ENCODE data around the gene OOSP2.
"Not testable (repeated sequence)": the region's sequence is repeated elsewhere in the genome, so short reads cannot be mapped to it uniquely, and the experiment has no call there.

The OOSP2 gene, protein sequence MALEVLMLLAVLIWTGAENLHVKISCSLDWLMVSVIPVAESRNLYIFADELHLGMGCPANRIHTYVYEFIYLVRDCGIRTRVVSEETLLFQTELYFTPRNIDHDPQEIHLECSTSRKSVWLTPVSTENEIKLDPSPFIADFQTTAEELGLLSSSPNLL

GRCh38 chr11:60040109-60040508, at the start of gene OOSP2:
Gene OOSP2, plus strand, starts transcription at chr11:60040409. Its CDS starts 51 bp downstream, at chr11:60040460.
- H3K9me3 ChIP-seq (ENCODE audit: control insufficient read depth, low read length): no peaks in the 10 kb centered on the region
- H3K4me1 ChIP-seq (ENCODE audit: control insufficient read depth, insufficient read depth, low read length): no peaks in the 10 kb centered on the region
- no peak within 1 kb of the TSS for H3K4me3 ChIP-seq (ENCODE audit: low read length)
- DNase-seq (ENCODE audit: low read depth): no peak
- H3K27me3 ChIP-seq (replicated peaks; ENCODE audit: control insufficient read depth, insufficient read depth, low read length): no peaks in the 10 kb centered on the region
- no peak within 1 kb of the TSS for H3K9ac ChIP-seq (ENCODE audit: low read length)
- no peaks in the 10 kb centered on the region for H3K36me3 ChIP-seq (ENCODE audit: control insufficient read depth, insufficient read depth, low read length, severe bottlenecking)

DNA sequence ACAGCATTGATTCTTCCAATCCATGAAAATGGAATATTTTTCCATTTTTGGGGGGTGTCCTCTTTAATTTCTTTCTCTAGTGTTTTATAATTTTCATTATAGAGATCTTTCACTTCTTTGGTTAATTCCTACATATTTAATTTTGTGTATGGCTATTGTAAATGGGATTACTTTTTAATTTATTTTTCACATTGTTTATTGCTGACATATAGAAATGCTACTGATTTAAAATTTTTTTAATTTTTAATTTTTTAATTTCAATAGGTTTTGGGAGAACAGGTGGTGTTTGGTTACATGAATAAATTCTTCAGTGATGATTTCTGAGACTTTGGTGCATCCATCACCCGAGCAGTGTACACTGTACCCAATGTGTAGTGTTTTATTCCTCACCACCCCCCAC, 49.8 kb upstream of the OOSP2 start:
- Histone ChIP-seq H3K27me3 (replicated peaks; ENCODE audit: control insufficient read depth, insufficient read depth, low read length) (no peaks in the 10 kb centered on the region), H3K4me1 (ENCODE audit: control insufficient read depth, insufficient read depth, low read length) (no peaks in the 10 kb centered on the region), H3K4me3 (ENCODE audit: low read length) (no peak overlapping the region), H3K9ac (ENCODE audit: low read length) (no peak overlapping the region), H3K36me3 (ENCODE audit: control insufficient read depth, insufficient read depth, low read length, severe bottlenecking) (no peaks in the 10 kb centered on the region), H3K9me3 (ENCODE audit: control insufficient read depth, low read length) (peaks cover 9% of the 10 kb centered on the region)
- DNase-seq (ENCODE audit: low read depth): no peak

DNA sequence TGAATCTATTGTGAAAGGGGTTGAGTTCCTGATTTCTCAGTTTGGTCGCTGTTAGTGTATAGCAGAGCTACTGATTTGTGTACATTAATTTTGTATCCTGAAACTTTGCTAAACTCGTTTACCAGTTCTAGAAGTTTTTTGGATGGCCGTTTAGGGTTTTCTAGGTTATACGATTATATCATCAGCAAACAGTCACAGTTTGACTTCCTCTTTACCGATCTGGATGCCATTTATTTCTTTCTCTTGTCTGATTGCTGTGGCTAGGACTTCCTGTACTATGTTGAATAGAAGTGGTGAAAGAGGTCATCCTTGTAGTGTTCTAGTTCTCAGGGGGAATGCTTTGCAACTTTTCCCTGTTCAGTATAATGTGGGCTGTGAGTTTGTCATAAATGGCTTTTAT, 47.8 kb upstream of the OOSP2 start:
- H3K4me1 ChIP-seq (ENCODE audit: control insufficient read depth, insufficient read depth, low read length): no peaks in the 10 kb centered on the region
- DNase-seq (ENCODE audit: low read depth): no peak
- no peaks in the 10 kb centered on the region for H3K27me3 ChIP-seq (replicated peaks; ENCODE audit: control insufficient read depth, insufficient read depth, low read length)
- no peak overlapping the region for H3K9ac ChIP-seq (ENCODE audit: low read length)
- no peak overlapping the region for H3K4me3 ChIP-seq (ENCODE audit: low read length)
- H3K36me3 ChIP-seq (ENCODE audit: control insufficient read depth, insufficient read depth, low read length, severe bottlenecking): no peaks in the 10 kb centered on the region
- H3K9me3 ChIP-seq (ENCODE audit: control insufficient read depth, low read length): peaks cover 9% of the 10 kb centered on the region

DNA sequence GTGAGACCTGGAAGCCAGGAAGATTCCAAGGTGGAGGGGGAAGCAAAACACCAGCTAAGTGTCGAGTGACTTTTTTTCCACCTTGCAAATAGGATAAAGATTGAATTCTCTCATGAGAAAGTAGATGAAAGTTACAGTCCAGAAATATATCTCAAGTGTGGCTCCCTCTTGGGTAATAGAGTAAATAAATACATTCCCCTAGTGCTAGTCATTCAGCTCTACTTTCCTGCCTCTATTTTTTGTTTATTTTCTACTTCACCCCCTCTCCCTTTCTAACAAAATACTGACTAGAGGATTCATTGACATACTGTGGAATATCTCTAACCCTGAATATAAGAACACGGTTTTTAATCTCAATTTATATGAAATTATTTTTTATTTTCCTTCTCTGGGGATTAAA, 42.4 kb upstream of the OOSP2 start:
- Histone ChIP-seq H3K27me3 (replicated peaks; ENCODE audit: control insufficient read depth, insufficient read depth, low read length) (no peaks in the 10 kb centered on the region), H3K4me1 (ENCODE audit: control insufficient read depth, insufficient read depth, low read length) (no peaks in the 10 kb centered on the region), H3K36me3 (ENCODE audit: control insufficient read depth, insufficient read depth, low read length, severe bottlenecking) (no peaks in the 10 kb centered on the region), H3K4me3 (ENCODE audit: low read length) (no peak overlapping the region), H3K9ac (ENCODE audit: low read length) (no peak overlapping the region), H3K9me3 (ENCODE audit: control insufficient read depth, low read length) (peaks cover 7% of the 10 kb centered on the region)
- DNase-seq (ENCODE audit: low read depth): no peak

DNA sequence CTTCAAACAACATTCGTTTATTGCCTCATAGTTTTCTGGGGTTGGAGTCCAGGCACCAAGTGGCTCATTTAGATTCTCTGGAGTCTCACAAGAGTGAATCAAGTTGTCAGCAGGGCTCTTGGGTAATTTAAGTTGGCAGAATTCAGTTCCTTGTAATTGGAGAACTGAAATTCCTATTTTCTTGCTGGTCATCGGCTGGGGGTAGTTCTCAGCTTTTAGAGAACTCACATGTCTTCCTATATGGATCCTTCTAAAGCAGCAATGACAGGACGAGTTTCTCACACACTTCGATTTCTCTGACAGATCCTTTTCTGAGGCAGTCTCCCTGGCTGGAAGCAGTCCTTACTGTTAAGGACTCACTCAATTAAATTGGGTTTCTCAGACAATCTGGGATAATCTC, 40.5 kb upstream of the OOSP2 start:
- Histone ChIP-seq H3K9me3 (ENCODE audit: control insufficient read depth, low read length) (peaks cover 7% of the 10 kb centered on the region), H3K27me3 (replicated peaks; ENCODE audit: control insufficient read depth, insufficient read depth, low read length) (no peaks in the 10 kb centered on the region), H3K36me3 (ENCODE audit: control insufficient read depth, insufficient read depth, low read length, severe bottlenecking) (no peaks in the 10 kb centered on the region), H3K9ac (ENCODE audit: low read length) (no peak overlapping the region), H3K4me3 (ENCODE audit: low read length) (no peak overlapping the region), H3K4me1 (ENCODE audit: control insufficient read depth, insufficient read depth, low read length) (no peaks in the 10 kb centered on the region)
- DNase-seq (ENCODE audit: low read depth): no peak

DNA sequence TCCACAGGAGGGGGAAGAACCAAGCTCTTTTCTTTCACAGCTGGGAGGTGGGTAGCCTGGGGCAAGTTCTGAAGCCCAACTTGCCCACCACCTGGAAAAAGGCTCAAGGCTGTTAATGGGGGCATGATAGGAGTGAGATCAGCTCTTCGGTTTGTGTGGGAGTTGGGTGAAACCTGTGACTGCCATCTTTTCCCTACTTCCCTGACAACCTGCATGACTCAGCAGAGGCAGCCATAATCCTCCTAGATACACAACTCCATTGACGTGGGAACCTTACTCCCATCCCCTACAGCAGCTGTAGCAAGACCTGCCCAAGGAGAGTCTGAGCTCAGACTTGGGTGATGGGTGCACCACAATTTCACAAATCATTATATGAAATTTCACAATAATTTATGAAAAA, 36.5 kb upstream of the OOSP2 start:
- no peak for DNase-seq (ENCODE audit: low read depth)
- no peak overlapping the region for H3K9ac ChIP-seq (ENCODE audit: low read length)
- no peaks in the 10 kb centered on the region for H3K4me1 ChIP-seq (ENCODE audit: control insufficient read depth, insufficient read depth, low read length)
- no peaks in the 10 kb centered on the region for H3K27me3 ChIP-seq (replicated peaks; ENCODE audit: control insufficient read depth, insufficient read depth, low read length)
- H3K9me3 ChIP-seq (ENCODE audit: control insufficient read depth, low read length): peaks cover 7% of the 10 kb centered on the region
- H3K36me3 ChIP-seq (ENCODE audit: control insufficient read depth, insufficient read depth, low read length, severe bottlenecking): no peaks in the 10 kb centered on the region
- H3K4me3 ChIP-seq (ENCODE audit: low read length): no peak overlapping the region

DNA sequence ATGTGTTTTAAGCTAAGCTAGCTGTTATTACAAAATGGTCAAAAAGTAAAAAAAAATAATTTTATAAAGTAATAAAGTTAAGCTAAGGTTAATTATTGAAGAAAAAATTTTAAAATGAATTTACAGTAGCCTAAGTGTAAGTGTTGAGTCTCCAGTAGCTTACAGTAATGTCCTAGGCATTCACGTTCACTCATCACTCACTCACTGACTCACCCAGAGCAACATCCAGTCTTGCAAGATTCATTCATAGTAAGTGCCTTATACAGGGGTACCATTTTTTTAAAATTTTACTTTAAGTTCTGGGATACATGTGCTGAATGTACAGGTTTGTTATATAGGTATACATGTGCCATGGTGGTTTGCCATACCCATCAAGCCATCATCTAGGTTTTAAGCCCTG, 34.8 kb upstream of the OOSP2 start:
- Histone ChIP-seq H3K9me3 (ENCODE audit: control insufficient read depth, low read length) (no peaks in the 10 kb centered on the region), H3K9ac (ENCODE audit: low read length) (no peak overlapping the region), H3K36me3 (ENCODE audit: control insufficient read depth, insufficient read depth, low read length, severe bottlenecking) (no peaks in the 10 kb centered on the region), H3K27me3 (replicated peaks; ENCODE audit: control insufficient read depth, insufficient read depth, low read length) (no peaks in the 10 kb centered on the region), H3K4me1 (ENCODE audit: control insufficient read depth, insufficient read depth, low read length) (no peaks in the 10 kb centered on the region), H3K4me3 (ENCODE audit: low read length) (no peak overlapping the region)
- DNase-seq (ENCODE audit: low read depth): no peak

DNA sequence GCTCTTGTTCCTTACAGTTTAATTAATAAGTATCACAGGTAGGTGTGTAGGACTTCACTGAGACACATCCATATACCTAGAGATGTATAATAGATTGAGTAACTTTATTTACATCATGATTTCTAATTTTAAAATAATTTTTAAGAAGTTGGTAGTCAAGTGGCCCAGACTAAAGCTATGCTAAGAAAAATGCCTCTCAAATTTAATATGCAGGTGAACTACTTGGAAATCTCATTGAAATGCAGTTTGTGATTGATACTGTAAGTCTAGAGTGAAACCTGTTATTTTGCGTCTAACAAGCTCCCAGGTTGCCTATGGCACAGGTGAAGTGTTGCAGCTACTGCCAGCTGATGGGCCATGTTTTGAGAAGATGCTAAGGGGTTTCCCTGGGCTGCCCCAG, 23.3 kb upstream of the OOSP2 start, which contains the start of gene OOSP4B:
Gene OOSP4B, plus strand, starts transcription at position 301 of the 400 bp plus-strand sequence.
- DNase-seq (ENCODE audit: low read depth): no peak
- Histone ChIP-seq H3K4me1 (ENCODE audit: control insufficient read depth, insufficient read depth, low read length) (no peaks in the 10 kb centered on the region), H3K9ac (ENCODE audit: low read length) (no peak within 1 kb of the TSS), H3K4me3 (ENCODE audit: low read length) (no peak within 1 kb of the TSS), H3K36me3 (ENCODE audit: control insufficient read depth, insufficient read depth, low read length, severe bottlenecking) (no peaks in the 10 kb centered on the region), H3K9me3 (ENCODE audit: control insufficient read depth, low read length) (no peaks in the 10 kb centered on the region), H3K27me3 (replicated peaks; ENCODE audit: control insufficient read depth, insufficient read depth, low read length) (no peaks in the 10 kb centered on the region)

GRCh38 chr11:60018058-60018457, 22.2 kb upstream of the OOSP2 start:
- no peak for DNase-seq (ENCODE audit: low read depth)
- Histone ChIP-seq H3K9ac (ENCODE audit: low read length) (no peak overlapping the region), H3K4me3 (ENCODE audit: low read length) (no peak overlapping the region)

DNA sequence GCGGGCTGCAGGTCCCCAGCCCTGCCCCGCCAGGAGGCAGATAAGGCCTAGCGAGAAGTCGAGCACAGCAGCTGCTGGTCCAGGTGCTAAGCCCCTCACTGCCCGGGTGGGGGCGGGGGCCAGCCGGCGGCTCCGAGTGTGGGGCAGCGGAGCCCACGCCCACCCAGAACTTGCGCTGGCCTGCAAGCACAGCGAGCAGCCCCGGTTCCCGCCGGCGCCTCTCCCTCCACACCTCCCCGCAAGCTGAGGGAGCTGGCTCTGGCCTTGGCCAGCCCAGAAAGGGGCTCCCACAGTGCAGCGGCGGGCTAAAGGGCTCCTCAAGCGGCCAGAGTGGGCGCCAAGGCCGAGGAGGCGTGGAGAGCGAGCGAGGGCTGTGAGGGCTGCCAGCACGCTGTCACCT, 19.8 kb upstream of the OOSP2 start:
- H3K4me3 ChIP-seq (ENCODE audit: low read length); H3K27me3 ChIP-seq (replicated peaks; ENCODE audit: control insufficient read depth, insufficient read depth, low read length); H3K4me1 ChIP-seq (ENCODE audit: control insufficient read depth, insufficient read depth, low read length); DNase-seq (ENCODE audit: low read depth); H3K9me3 ChIP-seq (ENCODE audit: control insufficient read depth, low read length); H3K36me3 ChIP-seq (ENCODE audit: control insufficient read depth, insufficient read depth, low read length, severe bottlenecking); H3K9ac ChIP-seq (ENCODE audit: low read length): not testable (repeated sequence)

More at GRCh38 chr11:60018058-60018457, 22.2 kb upstream of the OOSP2 start:
- H3K27me3 ChIP-seq (replicated peaks; ENCODE audit: control insufficient read depth, insufficient read depth, low read length): no peaks in the 10 kb centered on the region
- H3K9me3 ChIP-seq (ENCODE audit: control insufficient read depth, low read length): no peaks in the 10 kb centered on the region
- no peaks in the 10 kb centered on the region for H3K36me3 ChIP-seq (ENCODE audit: control insufficient read depth, insufficient read depth, low read length, severe bottlenecking)
- no peaks in the 10 kb centered on the region for H3K4me1 ChIP-seq (ENCODE audit: control insufficient read depth, insufficient read depth, low read length)

GRCh38 chr11:60029015-60029632, 11.1 kb upstream of the OOSP2 start:
- no peak overlapping the region for H3K4me3 ChIP-seq (ENCODE audit: low read length)
- H3K36me3 ChIP-seq (ENCODE audit: control insufficient read depth, insufficient read depth, low read length, severe bottlenecking): no peaks in the 10 kb centered on the region
- no peak overlapping the region for H3K9ac ChIP-seq (ENCODE audit: low read length)
- H3K4me1 ChIP-seq (ENCODE audit: control insufficient read depth, insufficient read depth, low read length): no peaks in the 10 kb centered on the region
- no peaks in the 10 kb centered on the region for H3K9me3 ChIP-seq (ENCODE audit: control insufficient read depth, low read length)
- H3K27me3 ChIP-seq (replicated peaks; ENCODE audit: control insufficient read depth, insufficient read depth, low read length): no peaks in the 10 kb centered on the region
- no peak for DNase-seq (ENCODE audit: low read depth)

- not testable (repeated sequence) for H3K36me3 ChIP-seq (ENCODE audit: control insufficient read depth, insufficient read depth, low read length, severe bottlenecking); H3K4me3 ChIP-seq (ENCODE audit: low read length); H3K4me1 ChIP-seq (ENCODE audit: control insufficient read depth, insufficient read depth, low read length); H3K9ac ChIP-seq (ENCODE audit: low read length); H3K27me3 ChIP-seq (replicated peaks; ENCODE audit: control insufficient read depth, insufficient read depth, low read length); H3K9me3 ChIP-seq (ENCODE audit: control insufficient read depth, low read length); DNase-seq (ENCODE audit: low read depth)
These were observed 10.2 kb downstream of the OOSP2 start for GRCh38 chr11:60050422-60050821.

All from adipocyte (in vitro differentiated cells).